WTC11 (cell line): ENCODE data around the gene ZNF33A. TPM values are rescaled to one million over a fixed set of nuclear protein-coding genes. Genes with fewer than 3 reads are reported as not detected.

ENCODE experiments used
- ATAC-seq: fragments of 200-7000 bp; cut with Tn5 transposase; 2 replicates; pipeline ENCODE4 v1.10.0; 2021; ENCODE audit warnings: mild to moderate bottlenecking, moderate library complexity
- CTCF ChIA-PET: fragments of 300-600 bp; sonication (Branson Sonifier 250); formaldehyde crosslinking; loops from one replicate; lab custom pipeline; 2021; ENCODE audit warnings: antibody characterized with exemption; lab: Charles Lee
- POLR2A ChIA-PET: fragments of 350-600 bp; sonication (Branson Sonifier 250); formaldehyde crosslinking; loops from one replicate; lab custom pipeline; 2021; ENCODE audit warnings: antibody characterized with exemption; lab: Charles Lee
- DNase-seq: peaks from one replicate; pipeline ENCODE4 v3.0.0; 2021; ENCODE audit warnings: low spot score
- H3K27ac Mint-ChIP-seq: 2 replicates; pipeline ENCODE4 v1.8.0; 2021; ENCODE audit warnings: mixed read lengths
- H3K27me3 Mint-ChIP-seq: 2 replicates; pipeline ENCODE4 v1.8.0; 2021; ENCODE audit warnings: low read depth, mild to moderate bottlenecking, moderate library complexity, mixed read lengths
- H3K36me3 Mint-ChIP-seq: 2 replicates; pipeline ENCODE4 v1.8.0; 2021; ENCODE audit warnings: mixed read lengths
- H3K4me1 Mint-ChIP-seq: 2 replicates; pipeline ENCODE4 v1.8.0; 2022; ENCODE audit warnings: mixed read lengths
- H3K4me3 Mint-ChIP-seq: 2 replicates; pipeline ENCODE4 v1.8.0; 2021; ENCODE audit warnings: mild to moderate bottlenecking, moderate library complexity, mixed read lengths
- H3K9me3 Mint-ChIP-seq: 2 replicates; pipeline ENCODE4 v1.8.0; 2021; ENCODE audit warnings: mixed read lengths
- CBFB ChIP-seq: sonication (generic); formaldehyde crosslinking; IDR thresholded peaks from 2 replicates; pipeline ENCODE4 v1.8.1; 2022; ENCODE audit warnings: mild to moderate bottlenecking, low read depth, missing genetic modification reagents
- EMX1 ChIP-seq: fragments of 250-450 bp; sonication (Bioruptor Pico); IDR thresholded peaks from 2 replicates; pipeline ENCODE4 v1.8.0; 2021; ENCODE audit warnings: mild to moderate bottlenecking
- FOXP1 ChIP-seq: sonication (generic); formaldehyde crosslinking; IDR thresholded peaks from 2 replicates; pipeline ENCODE4 v1.8.0; 2022; ENCODE audit warnings: missing genetic modification reagents, mild to moderate bottlenecking, moderate library complexity, borderline replicate concordance
- GRHL2 ChIP-seq: fragments of 250-450 bp; sonication (Bioruptor Pico); IDR thresholded peaks from 2 replicates; pipeline ENCODE4 v1.8.0; 2022; ENCODE audit warnings: mild to moderate bottlenecking, moderate library complexity; ENCODE audit not compliant: insufficient replicate concordance, severe bottlenecking
- GTF2I ChIP-seq: fragments of 250-450 bp; sonication (Bioruptor Pico); conservative IDR thresholded peaks from 2 replicates; pipeline ENCODE4 v1.4.0; 2021; ENCODE audit warnings: mild to moderate bottlenecking
- JAZF1 ChIP-seq: fragments of 250-450 bp; sonication (Bioruptor Pico); IDR thresholded peaks from 2 replicates; pipeline ENCODE4 v1.9.0; 2021; ENCODE audit warnings: moderate library complexity, mild to moderate bottlenecking, inconsistent platforms
- KAT7 ChIP-seq: sonication (generic); formaldehyde crosslinking; IDR thresholded peaks from 2 replicates; pipeline ENCODE4 v1.8.1; 2023; ENCODE audit warnings: missing genetic modification reagents, mild to moderate bottlenecking, borderline replicate concordance
- MYBL2 ChIP-seq: sonication (generic); formaldehyde crosslinking; IDR thresholded peaks from 2 replicates; pipeline ENCODE4 v1.8.1; 2023; ENCODE audit warnings: mild to moderate bottlenecking, moderate library complexity, missing genetic modification reagents
- NFATC4 ChIP-seq: fragments of 250-450 bp; sonication (Bioruptor Pico); IDR thresholded peaks from 2 replicates; pipeline ENCODE4 v1.9.0; 2021; ENCODE audit warnings: mild to moderate bottlenecking
- NFE2L1 ChIP-seq: sonication (generic); formaldehyde crosslinking; IDR thresholded peaks from 2 replicates; pipeline ENCODE4 v1.8.1; 2023; ENCODE audit warnings: missing genetic modification reagents
- NFYB ChIP-seq: sonication (generic); formaldehyde crosslinking; conservative IDR thresholded peaks from 2 replicates; pipeline ENCODE4 v1.8.0; 2022; ENCODE audit warnings: low read depth, missing genetic modification reagents
- NR2C2 ChIP-seq: sonication (generic); formaldehyde crosslinking; IDR thresholded peaks from 2 replicates; pipeline ENCODE4 v1.8.0; 2022; ENCODE audit warnings: mild to moderate bottlenecking, missing genetic modification reagents
- NR3C1 ChIP-seq: sonication (generic); formaldehyde crosslinking; conservative IDR thresholded peaks from 2 replicates; pipeline ENCODE4 v1.8.1; 2023; ENCODE audit warnings: low read depth, mild to moderate bottlenecking, missing genetic modification reagents
- SMAD3 ChIP-seq: sonication (generic); formaldehyde crosslinking; IDR thresholded peaks from 2 replicates; pipeline ENCODE4 v1.8.0; 2022; ENCODE audit warnings: missing genetic modification reagents, mild to moderate bottlenecking, borderline replicate concordance
- SMAD4 ChIP-seq: sonication (generic); formaldehyde crosslinking; IDR thresholded peaks from 2 replicates; pipeline ENCODE4 v1.8.0; 2022; ENCODE audit warnings: mild to moderate bottlenecking, missing genetic modification reagents
- SP1 ChIP-seq: sonication (generic); formaldehyde crosslinking; conservative IDR thresholded peaks from 2 replicates; pipeline ENCODE4 v1.8.1; 2022; ENCODE audit warnings: missing genetic modification reagents
- TCF7 ChIP-seq: sonication (generic); formaldehyde crosslinking; IDR thresholded peaks from 2 replicates; pipeline ENCODE4 v1.8.0; 2022; ENCODE audit warnings: mild to moderate bottlenecking, low read depth, missing genetic modification reagents, moderate library complexity
- ZBTB21 ChIP-seq: sonication (generic); formaldehyde crosslinking; IDR thresholded peaks from 2 replicates; pipeline ENCODE4 v1.8.1; 2023; ENCODE audit warnings: mild to moderate bottlenecking, missing genetic modification reagents, borderline replicate concordance
- ZNF219 ChIP-seq: sonication (generic); formaldehyde crosslinking; IDR thresholded peaks from 2 replicates; pipeline ENCODE4 v1.8.0; 2023; ENCODE audit warnings: missing genetic modification reagents, mild to moderate bottlenecking, borderline replicate concordance
- ZNF232 ChIP-seq: sonication (generic); formaldehyde crosslinking; IDR thresholded peaks from 2 replicates; pipeline ENCODE4 v1.8.0; 2022; ENCODE audit warnings: mild to moderate bottlenecking, missing genetic modification reagents
- total RNA-seq: library from RNA; stranded (reverse); gene quantifications from 3 replicates; pipeline ENCODE4 v1.2.3, GENCODE V29; 2021
- TF ChIP-seq, protein P1 (sequence below): sonication (generic); formaldehyde crosslinking; IDR thresholded peaks from 2 replicates; pipeline ENCODE4 v1.8.0; 2022; ENCODE audit warnings: mild to moderate bottlenecking, missing genetic modification reagents
- TF ChIP-seq, protein P2 (sequence below): fragments of 250-450 bp; sonication (Bioruptor Pico); IDR thresholded peaks from 2 replicates; pipeline ENCODE4 v1.8.0; 2021; ENCODE audit warnings: mild to moderate bottlenecking
- TF ChIP-seq, protein P3 (sequence below): sonication (generic); formaldehyde crosslinking; IDR thresholded peaks from 2 replicates; pipeline ENCODE4 v1.8.1; 2022; ENCODE audit warnings: mild to moderate bottlenecking, moderate library complexity, missing genetic modification reagents
- TF ChIP-seq, protein P4 (sequence below): sonication (generic); formaldehyde crosslinking; conservative IDR thresholded peaks from 2 replicates; pipeline ENCODE4 v1.8.1; 2022; ENCODE audit warnings: mild to moderate bottlenecking, missing genetic modification reagents
- TF ChIP-seq, protein P5 (sequence below): fragments of 250-450 bp; sonication (Bioruptor Pico); IDR thresholded peaks from 2 replicates; pipeline ENCODE4 v1.9.0; 2021; ENCODE audit warnings: mild to moderate bottlenecking
- TF ChIP-seq, protein P6 (sequence below): fragments of 250-450 bp; sonication (Bioruptor Pico); IDR thresholded peaks from 2 replicates; pipeline ENCODE4 v2.1.2; 2022; ENCODE audit warnings: mild to moderate bottlenecking, moderate library complexity

ZNF33A gene
- total RNA-seq, 1 experiment from 2014 or later, result 32.2 TPM

DNA sequence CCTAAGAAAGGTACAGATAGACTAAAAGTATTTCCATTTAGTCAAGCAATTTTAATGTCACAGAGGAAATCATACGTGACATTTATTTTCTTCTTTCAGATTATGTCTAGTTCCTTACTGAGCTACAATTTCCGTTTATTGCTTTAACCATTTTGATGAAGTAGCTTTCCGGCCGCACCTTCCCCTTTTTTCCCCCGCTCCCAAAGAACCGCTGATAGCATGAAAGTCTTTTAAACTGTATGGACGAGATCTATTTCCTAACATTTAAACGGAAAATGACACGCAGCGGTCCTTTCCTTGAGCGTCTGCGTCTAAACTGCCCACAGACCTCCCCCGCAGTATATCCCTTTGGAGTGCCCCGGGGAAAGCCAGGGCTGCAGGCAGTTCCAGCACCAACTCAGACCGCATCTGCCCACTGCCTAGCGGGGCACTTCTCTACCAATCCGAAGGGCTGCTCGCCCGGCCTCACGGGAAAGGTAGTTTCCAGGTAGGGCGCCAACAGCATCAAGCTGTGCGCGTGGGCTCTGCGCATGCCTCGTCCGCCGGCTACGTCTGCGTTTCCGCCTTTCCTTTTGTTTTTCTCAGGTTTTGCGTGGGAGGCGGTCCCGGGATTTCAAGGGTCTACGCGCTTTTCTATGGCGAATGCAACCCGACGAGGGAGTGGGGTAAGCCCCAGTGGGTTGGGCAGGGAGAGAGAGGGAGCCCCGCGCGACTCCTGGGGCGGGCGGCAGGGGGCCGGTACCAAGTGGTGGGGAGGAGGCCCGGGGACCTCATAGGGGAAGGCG is at the start of gene ZNF33A (continued):
- TF ChIP-seq, protein P1, sequence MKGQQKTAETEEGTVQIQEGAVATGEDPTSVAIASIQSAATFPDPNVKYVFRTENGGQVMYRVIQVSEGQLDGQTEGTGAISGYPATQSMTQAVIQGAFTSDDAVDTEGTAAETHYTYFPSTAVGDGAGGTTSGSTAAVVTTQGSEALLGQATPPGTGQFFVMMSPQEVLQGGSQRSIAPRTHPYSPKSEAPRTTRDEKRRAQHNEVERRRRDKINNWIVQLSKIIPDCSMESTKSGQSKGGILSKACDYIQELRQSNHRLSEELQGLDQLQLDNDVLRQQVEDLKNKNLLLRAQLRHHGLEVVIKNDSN (CRISPR knock-in tag), result no peak
- peak; percentile 44; the same call in 1 of the 2 replicates for TF ChIP-seq SP1
- 0 out of 2 replicates have a peak, but pooled peaks have one; percentile 6 for TF ChIP-seq MYBL2 (CRISPR knock-in tag)
- TF ChIP-seq NFATC4 (CRISPR knock-in tag), result no peak
- TF ChIP-seq GTF2I (CRISPR knock-in tag), result no peak
- TF ChIP-seq SMAD3 (CRISPR knock-in tag), result no peak
- TF ChIP-seq, protein P2, sequence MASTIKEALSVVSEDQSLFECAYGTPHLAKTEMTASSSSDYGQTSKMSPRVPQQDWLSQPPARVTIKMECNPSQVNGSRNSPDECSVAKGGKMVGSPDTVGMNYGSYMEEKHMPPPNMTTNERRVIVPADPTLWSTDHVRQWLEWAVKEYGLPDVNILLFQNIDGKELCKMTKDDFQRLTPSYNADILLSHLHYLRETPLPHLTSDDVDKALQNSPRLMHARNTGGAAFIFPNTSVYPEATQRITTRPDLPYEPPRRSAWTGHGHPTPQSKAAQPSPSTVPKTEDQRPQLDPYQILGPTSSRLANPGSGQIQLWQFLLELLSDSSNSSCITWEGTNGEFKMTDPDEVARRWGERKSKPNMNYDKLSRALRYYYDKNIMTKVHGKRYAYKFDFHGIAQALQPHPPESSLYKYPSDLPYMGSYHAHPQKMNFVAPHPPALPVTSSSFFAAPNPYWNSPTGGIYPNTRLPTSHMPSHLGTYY (CRISPR knock-in tag), result no peak
- TF ChIP-seq, protein P3, sequence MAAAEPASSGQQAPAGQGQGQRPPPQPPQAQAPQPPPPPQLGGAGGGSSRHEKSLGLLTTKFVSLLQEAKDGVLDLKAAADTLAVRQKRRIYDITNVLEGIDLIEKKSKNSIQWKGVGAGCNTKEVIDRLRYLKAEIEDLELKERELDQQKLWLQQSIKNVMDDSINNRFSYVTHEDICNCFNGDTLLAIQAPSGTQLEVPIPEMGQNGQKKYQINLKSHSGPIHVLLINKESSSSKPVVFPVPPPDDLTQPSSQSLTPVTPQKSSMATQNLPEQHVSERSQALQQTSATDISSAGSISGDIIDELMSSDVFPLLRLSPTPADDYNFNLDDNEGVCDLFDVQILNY (CRISPR knock-in tag), result no peak
- peak; percentile 30; the same call in 1 of the 2 replicates for TF ChIP-seq NFYB
- no peak for TF ChIP-seq SMAD4 (CRISPR knock-in tag)
- TF ChIP-seq, protein P4, sequence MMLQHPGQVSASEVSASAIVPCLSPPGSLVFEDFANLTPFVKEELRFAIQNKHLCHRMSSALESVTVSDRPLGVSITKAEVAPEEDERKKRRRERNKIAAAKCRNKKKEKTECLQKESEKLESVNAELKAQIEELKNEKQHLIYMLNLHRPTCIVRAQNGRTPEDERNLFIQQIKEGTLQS (CRISPR knock-in tag), result no peak

DNA sequence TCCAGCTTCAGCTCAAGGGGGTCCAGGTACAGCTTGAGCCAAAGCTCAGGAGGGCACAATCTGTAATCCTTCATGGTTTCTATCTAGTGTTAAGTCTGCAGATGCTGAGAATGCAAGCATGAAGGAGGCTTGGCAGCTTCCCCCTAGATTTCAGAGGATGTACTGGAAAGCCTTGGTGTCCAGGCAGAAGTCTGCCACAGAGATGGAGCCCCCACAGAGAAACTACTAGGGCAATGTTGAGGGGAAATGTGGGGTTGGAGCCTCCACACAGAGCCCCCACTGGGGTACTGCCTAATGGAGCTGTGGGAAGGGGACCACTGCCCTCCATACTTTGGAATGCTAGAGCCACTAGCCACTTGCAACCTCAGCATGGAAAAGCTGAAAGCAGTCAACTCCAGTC is 45.5 kb upstream of the ZNF33A start:
- POLR2A ChIA-PET, result no interaction called here
- no peak overlapping the region for H3K4me3 Mint-ChIP-seq
- no peak for DNase-seq
- no peaks in the 10 kb centered on the region for H3K4me1 Mint-ChIP-seq
- TF ChIP-seq SMAD3 (CRISPR knock-in tag) (no peak), NFE2L1 (no peak), ZNF219 (CRISPR knock-in tag) (no peak)
- TF ChIP-seq, protein P5, sequence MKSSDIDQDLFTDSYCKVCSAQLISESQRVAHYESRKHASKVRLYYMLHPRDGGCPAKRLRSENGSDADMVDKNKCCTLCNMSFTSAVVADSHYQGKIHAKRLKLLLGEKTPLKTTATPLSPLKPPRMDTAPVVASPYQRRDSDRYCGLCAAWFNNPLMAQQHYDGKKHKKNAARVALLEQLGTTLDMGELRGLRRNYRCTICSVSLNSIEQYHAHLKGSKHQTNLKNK, result no peak
- no peak for ATAC-seq
- H3K27ac Mint-ChIP-seq, result no peak overlapping the region
- H3K27me3 Mint-ChIP-seq, result peaks cover 6% of the 10 kb centered on the region; the same call in 1 of the 2 replicates
- CTCF ChIA-PET, result no interaction called here
- peaks cover 72% of the 10 kb centered on the region for H3K36me3 Mint-ChIP-seq
- peaks cover 65% of the 10 kb centered on the region for H3K9me3 Mint-ChIP-seq

DNA sequence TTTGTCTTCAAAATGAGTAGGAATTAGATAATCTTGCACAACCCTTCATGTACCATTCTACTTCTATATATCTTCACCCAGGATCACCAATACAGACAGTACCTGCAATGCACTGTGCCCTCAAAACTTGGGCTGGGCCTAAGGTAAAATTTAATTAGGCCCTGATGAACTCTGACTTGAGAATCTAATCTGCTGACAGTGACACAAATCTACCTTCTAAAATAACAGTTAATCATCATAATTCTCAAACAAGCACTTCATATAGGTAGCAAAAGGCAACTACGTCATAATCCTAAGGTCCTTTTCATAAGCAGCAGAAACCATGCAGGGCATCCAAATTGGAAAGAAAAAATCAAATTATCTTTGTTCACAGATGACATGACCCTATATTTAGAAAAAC is 38.1 kb upstream of the ZNF33A start:
- POLR2A ChIA-PET, result no interaction called here
- no peak for ATAC-seq

More for the DNA sequence above, 38.1 kb upstream of the ZNF33A start:
- CTCF ChIA-PET, result no interaction called here
- DNase-seq, result no peak
- Mint-ChIP-seq H3K4me3 (no peak overlapping the region), H3K9me3 (peaks cover 56% of the 10 kb centered on the region), H3K4me1 (peaks cover 11% of the 10 kb centered on the region), H3K27me3 (no peaks in the 10 kb centered on the region; the same call in 1 of the 2 replicates), H3K36me3 (peaks cover 49% of the 10 kb centered on the region), H3K27ac (no peak overlapping the region)
- TF ChIP-seq KAT7, result no peak
- no peak for TF ChIP-seq NR3C1 (CRISPR knock-in tag)
- TF ChIP-seq FOXP1, result no peak
- no peak for TF ChIP-seq NR2C2 (CRISPR knock-in tag)
- no peak for TF ChIP-seq CBFB (CRISPR knock-in tag)
- TF ChIP-seq ZBTB21 (CRISPR knock-in tag), result no peak
- no peak for TF ChIP-seq GRHL2
- no peak for TF ChIP-seq TCF7 (CRISPR knock-in tag)
- no peak for TF ChIP-seq ZNF232 (CRISPR knock-in tag)
- TF ChIP-seq JAZF1, result no peak
- TF ChIP-seq, protein P6, sequence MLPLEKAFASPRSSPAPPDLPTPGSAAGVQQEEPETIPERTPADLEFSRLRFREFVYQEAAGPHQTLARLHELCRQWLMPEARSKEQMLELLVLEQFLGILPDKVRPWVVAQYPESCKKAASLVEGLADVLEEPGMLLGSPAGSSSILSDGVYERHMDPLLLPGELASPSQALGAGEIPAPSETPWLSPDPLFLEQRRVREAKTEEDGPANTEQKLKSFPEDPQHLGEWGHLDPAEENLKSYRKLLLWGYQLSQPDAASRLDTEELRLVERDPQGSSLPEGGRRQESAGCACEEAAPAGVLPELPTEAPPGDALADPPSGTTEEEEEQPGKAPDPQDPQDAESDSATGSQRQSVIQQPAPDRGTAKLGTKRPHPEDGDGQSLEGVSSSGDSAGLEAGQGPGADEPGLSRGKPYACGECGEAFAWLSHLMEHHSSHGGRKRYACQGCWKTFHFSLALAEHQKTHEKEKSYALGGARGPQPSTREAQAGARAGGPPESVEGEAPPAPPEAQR (CRISPR knock-in tag), result no peak
- TF ChIP-seq NFE2L1, result no peak
- TF ChIP-seq NFATC4 (CRISPR knock-in tag), result no peak
- TF ChIP-seq, protein P5, result no peak
- TF ChIP-seq EMX1 (CRISPR knock-in tag), result no peak
